T-cell (primary cell): ENCODE measurements around the gene FREM1. TPM values are rescaled to one million over a fixed set of nuclear protein-coding genes. Genes with fewer than 3 reads are reported as not detected.

Experiments
- ATAC-seq, 4 experiments: fragments of 200-7000 bp in 3 of 4; fragments of 150-1000 bp in 1 of 4; cut with Tn5 transposase; replicated peaks in 1 of 4; 1 replicate in 3 of 4; 2 replicates in 1 of 4; pipeline ENCODE4 v1.10.0; 2021; ENCODE audit warnings: moderate library complexity in 3 of 4, mild to moderate bottlenecking in 2 of 4, moderate number of reproducible peaks in 1 of 4
- CTCF ChIA-PET, 2 donors: fragments of 300-600 bp; sonication (Branson Sonifier 250); formaldehyde crosslinking; loops; one replicate each; lab custom pipeline; 2022; ENCODE audit warnings: antibody characterized with exemption in 2 of 2; lab: Charles Lee
- POLR2A ChIA-PET, 2 donors: fragments of 300-600 bp; sonication (Branson Sonifier 250); formaldehyde crosslinking; loops; one replicate each; lab custom pipeline; 2022; ENCODE audit warnings: antibody characterized with exemption in 2 of 2; lab: Charles Lee
- DNase-seq, 35 experiments: peaks; one replicate each; pipeline versions ENCODE4 v3.0.0 to v3.0.0-alpha.2; 2013 to 2023
- H3K27ac ChIP-seq: one replicate; pipeline ENCODE4 v1.5.1; 2013; ENCODE audit warnings: low read length
- H3K27me3 ChIP-seq, 2 experiments: replicated peaks in 1 of 2; 1 replicate in 1 of 2; 2 replicates in 1 of 2; pipeline versions ENCODE4 v1.6.1 to v1.7.0; 2013; ENCODE audit warnings: low read length in 1 of 2, mixed read lengths in 1 of 2; ENCODE audit not compliant: control insufficient read depth in 2 of 2, insufficient read depth in 2 of 2; ENCODE audit errors: extremely low read depth in 1 of 2
- H3K36me3 ChIP-seq, 2 donors: 1 replicate in 1 of 2; 2 replicates in 1 of 2; pipeline versions ENCODE4 v1.6.1 to v1.7.0; 2013; ENCODE audit warnings: low read length in 1 of 2; ENCODE audit not compliant: control insufficient read depth in 2 of 2, insufficient read depth in 1 of 2; ENCODE audit errors: extremely low read depth in 1 of 2
- H3K4me1 ChIP-seq, 2 experiments: 1 replicate in 1 of 2; 2 replicates in 1 of 2; pipeline versions ENCODE4 v1.6.1 to v1.7.0; 2013; ENCODE audit warnings: low read length in 2 of 2, mixed read lengths in 1 of 2; ENCODE audit not compliant: insufficient read depth in 2 of 2, control insufficient read depth in 1 of 2; ENCODE audit errors: extremely low read depth in 1 of 2
- H3K4me3 ChIP-seq, 2 donors: 1 replicate in 1 of 2; 2 replicates in 1 of 2; pipeline versions ENCODE4 v1.5.1 to v1.7.0; 2013; ENCODE audit warnings: mild to moderate bottlenecking in 2 of 2, low read length in 1 of 2, moderate library complexity in 1 of 2; ENCODE audit not compliant: control insufficient read depth in 1 of 2; ENCODE audit errors: extremely low read depth in 1 of 2
- H3K9me3 ChIP-seq: 2 replicates; pipeline ENCODE4 v1.7.0; 2013
- H3K27ac Mint-ChIP-seq, 2 donors: one replicate each; pipeline ENCODE4 v1.8.0; 2020 to 2021; ENCODE audit warnings: mild to moderate bottlenecking in 2 of 2, mixed read lengths in 2 of 2
- H3K27me3 Mint-ChIP-seq, 2 donors: one replicate each; pipeline ENCODE4 v1.8.0; 2021 to 2022; ENCODE audit warnings: mixed read lengths in 2 of 2
- H3K36me3 Mint-ChIP-seq: one replicate; pipeline ENCODE4 v1.8.0; 2021; ENCODE audit warnings: mixed read lengths
- H3K4me1 Mint-ChIP-seq, 3 donors: one replicate each; pipeline ENCODE4 v1.8.0; 2020 to 2022; ENCODE audit warnings: mixed read lengths in 3 of 3, mild to moderate bottlenecking in 1 of 3
- H3K4me3 Mint-ChIP-seq, 3 donors: one replicate each; pipeline ENCODE4 v1.8.0; 2020 to 2022; ENCODE audit warnings: mild to moderate bottlenecking in 3 of 3, mixed read lengths in 3 of 3, moderate library complexity in 3 of 3
- H3K9me3 Mint-ChIP-seq, 3 donors: one replicate each; pipeline ENCODE4 v1.8.0; 2020 to 2022; ENCODE audit warnings: mixed read lengths in 3 of 3
- WGBS: methylation state at CpG from one replicate; pipeline ENCODE4 v1.1.5; 2013; ENCODE audit warnings: missing lambda C conversion rate; ENCODE audit not compliant: insufficient coverage; 5-methylcytosine and 5-hydroxymethylcytosine counted together
- total RNA-seq, 35 experiments: library from RNA in 6 of 35; stranded (reverse) in 6 of 35; fragments of 120-200 nt in 1 of 35; gene quantifications; one replicate each; pipeline versions ENCODE4 v1.2.1 to v1.2.4 and lab custom pipeline; 2013 to 2026

The FREM1 gene
- total RNA-seq, 5 donors from 2014 or later (not counting 1 experiment from before 2014, with no cell fraction given), result 0.26 to 0.76 (median 0.39) TPM; not detected in 1

- Histone ChIP-seq H3K27me3 (no peaks in the 10 kb centered on the region), H3K4me3 (no peak overlapping the region), H3K27ac (no peak overlapping the region), H3K9me3 (no peaks in the 10 kb centered on the region), H3K36me3 (no peaks in the 10 kb centered on the region), H3K4me1 (no peaks in the 10 kb centered on the region)
- Mint-ChIP-seq H3K9me3 (no peaks in the 10 kb centered on the region), H3K27ac (no peak overlapping the region), H3K36me3 (no peaks in the 10 kb centered on the region), H3K27me3 (peaks cover 6 to 26% of the 10 kb centered on the region in 2 donors), H3K4me1 (no peaks in the 10 kb centered on the region), H3K4me3 (no peak overlapping the region)
- DNase-seq (no peak), ATAC-seq (no peak)
- POLR2A ChIA-PET, result interaction anchor here in 1 of 2 donors (0.6 kb wide), 1 partner anchor 707 kb away, joined by 4 read pairs; no protein-coding TSS in a partner anchor
- WGBS, result 89% methylated on average over 1 of the region's 2 CpGs
- CTCF ChIA-PET, result no interaction called here
Observed at GRCh38 chr9:14793389-14793788, 116.8 kb downstream of the FREM1 start.

GRCh38 chr9:14790628-14791027 is 119.6 kb downstream of the FREM1 start:
- no peak overlapping the region for H3K4me3 Mint-ChIP-seq
- ChIA-PET POLR2A (no interaction called here), CTCF (no interaction called here)
- H3K27me3 ChIP-seq, result no peaks in the 10 kb centered on the region
- H3K36me3 Mint-ChIP-seq, result no peaks in the 10 kb centered on the region
- no peaks in the 10 kb centered on the region for H3K4me1 Mint-ChIP-seq
- no peaks in the 10 kb centered on the region for H3K9me3 Mint-ChIP-seq
- H3K4me3 ChIP-seq, result no peak overlapping the region
- H3K9me3 ChIP-seq, result no peaks in the 10 kb centered on the region
- no peaks in the 10 kb centered on the region for H3K4me1 ChIP-seq
- DNase-seq (no peak), ATAC-seq (no peak)
- H3K27ac Mint-ChIP-seq, result no peak overlapping the region
- peaks cover 6 to 26% of the 10 kb centered on the region in 2 donors for H3K27me3 Mint-ChIP-seq
- WGBS, result 88% methylated on average over 2 of the region's 4 CpGs
- H3K36me3 ChIP-seq, result no peaks in the 10 kb centered on the region
- no peak overlapping the region for H3K27ac ChIP-seq

GRCh38 chr9:14788846-14789245 is 121.4 kb downstream of the FREM1 start:
- ATAC-seq (no peak), DNase-seq (no peak)
- no peaks in the 10 kb centered on the region for H3K27me3 ChIP-seq
- H3K27ac Mint-ChIP-seq, result no peak overlapping the region
- CTCF ChIA-PET, result no interaction called here
- H3K4me3 Mint-ChIP-seq, result no peak overlapping the region
- H3K36me3 ChIP-seq, result no peaks in the 10 kb centered on the region
- no peaks in the 10 kb centered on the region for H3K9me3 ChIP-seq
- no peaks in the 10 kb centered on the region for H3K9me3 Mint-ChIP-seq
- H3K27ac ChIP-seq, result no peak overlapping the region
- WGBS, result 54% methylated on average over 2 of the region's 5 CpGs
- H3K4me1 Mint-ChIP-seq, result no peaks in the 10 kb centered on the region
- peaks cover 3 to 17% of the 10 kb centered on the region in 2 donors for H3K27me3 Mint-ChIP-seq
- H3K36me3 Mint-ChIP-seq, result no peaks in the 10 kb centered on the region
- H3K4me1 ChIP-seq, result no peaks in the 10 kb centered on the region
- POLR2A ChIA-PET, result no interaction called here
- H3K4me3 ChIP-seq, result no peak overlapping the region

DNA sequence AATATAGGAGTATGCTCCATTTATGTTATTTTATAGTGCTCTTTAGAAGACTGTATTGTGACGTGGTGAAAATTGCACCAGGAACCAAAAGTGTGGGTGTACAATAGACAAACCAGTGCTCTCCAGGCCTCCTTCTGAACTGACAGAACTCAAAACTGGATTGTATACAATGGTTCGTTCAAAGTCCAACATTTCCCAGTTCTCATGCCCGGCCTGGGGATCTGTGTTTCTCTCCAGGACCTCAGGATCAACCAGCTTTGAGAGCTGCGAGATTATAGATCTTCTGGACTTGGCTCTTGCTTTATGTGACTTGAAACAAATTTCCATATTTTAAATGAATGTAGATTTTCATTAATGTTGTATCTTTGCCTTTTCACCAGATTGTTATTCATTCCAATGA is 126.9 kb downstream of the FREM1 start:
- Histone ChIP-seq H3K9me3 (no peaks in the 10 kb centered on the region), H3K4me3 (no peak overlapping the region), H3K4me1 (no peaks in the 10 kb centered on the region), H3K27me3 (peaks cover 0 to 2% of the 10 kb centered on the region in 2 experiments), H3K27ac (no peak overlapping the region), H3K36me3 (no peaks in the 10 kb centered on the region)
- no peaks in the 10 kb centered on the region for H3K36me3 Mint-ChIP-seq
- DNase-seq (no peak), ATAC-seq (no peak)
- no peaks in the 10 kb centered on the region for H3K4me1 Mint-ChIP-seq
- H3K27ac Mint-ChIP-seq, result no peak overlapping the region
- H3K27me3 Mint-ChIP-seq, result peaks cover 0 to 17% of the 10 kb centered on the region in 2 donors
- ChIA-PET CTCF (no interaction called here), POLR2A (no interaction called here)
- no peaks in the 10 kb centered on the region for H3K9me3 Mint-ChIP-seq
- no peak overlapping the region for H3K4me3 Mint-ChIP-seq
- WGBS, result 93% methylated on average over 2 of the region's 4 CpGs

DNA sequence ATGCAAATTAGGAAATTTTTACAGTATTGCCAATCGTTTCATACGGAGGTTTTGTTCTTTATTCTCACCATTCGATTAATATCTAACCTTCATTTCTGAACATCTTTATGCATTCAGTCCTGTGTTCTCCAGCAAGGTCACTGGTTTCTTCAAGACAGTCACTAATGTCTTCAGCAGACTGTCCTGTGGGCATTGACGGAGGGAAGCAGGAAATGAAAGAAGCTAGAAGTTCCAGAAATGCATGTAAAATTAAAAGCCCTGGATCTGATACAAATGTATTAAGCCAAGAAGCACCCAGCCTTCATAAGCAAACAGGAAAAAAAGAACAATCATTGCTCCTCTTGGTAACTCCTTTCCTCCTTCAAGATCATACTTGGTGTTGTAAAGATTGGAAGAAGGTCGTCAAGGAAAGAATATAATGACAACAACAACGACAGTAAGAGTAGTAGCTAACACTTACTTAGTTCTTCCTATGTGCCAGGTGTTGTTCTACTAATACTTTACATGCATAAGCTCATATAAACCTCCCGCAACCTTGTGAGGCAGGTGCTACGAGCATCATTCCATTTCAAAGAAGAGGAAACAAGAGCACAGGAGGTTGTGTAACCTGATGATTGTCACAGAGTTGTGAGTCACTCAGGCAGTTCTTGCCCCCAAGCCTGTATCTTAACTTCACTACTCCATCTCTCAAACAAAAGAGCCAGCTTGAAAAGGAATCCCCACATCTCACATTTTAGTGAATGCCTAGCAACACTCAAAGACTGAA is 127.8 kb downstream of the FREM1 start:
- no peak overlapping the region for H3K27ac ChIP-seq
- no peaks in the 10 kb centered on the region for H3K36me3 ChIP-seq
- H3K27me3 ChIP-seq, result peaks cover 0 to 5% of the 10 kb centered on the region in 2 experiments
- no peak overlapping the region for H3K4me3 ChIP-seq
- ATAC-seq, result no peak
- no peaks in the 10 kb centered on the region for H3K9me3 ChIP-seq
- POLR2A ChIA-PET, result no interaction called here
- no peaks in the 10 kb centered on the region for H3K4me1 ChIP-seq
- Mint-ChIP-seq H3K27ac (no peak overlapping the region), H3K4me1 (no peaks in the 10 kb centered on the region), H3K9me3 (no peaks in the 10 kb centered on the region), H3K36me3 (no peaks in the 10 kb centered on the region), H3K4me3 (no peak overlapping the region), H3K27me3 (peaks cover 0 to 17% of the 10 kb centered on the region in 2 donors)
- CTCF ChIA-PET, result no interaction called here
- no peak for DNase-seq
- 84% methylated on average over 3 of the region's 8 CpGs for WGBS

DNA sequence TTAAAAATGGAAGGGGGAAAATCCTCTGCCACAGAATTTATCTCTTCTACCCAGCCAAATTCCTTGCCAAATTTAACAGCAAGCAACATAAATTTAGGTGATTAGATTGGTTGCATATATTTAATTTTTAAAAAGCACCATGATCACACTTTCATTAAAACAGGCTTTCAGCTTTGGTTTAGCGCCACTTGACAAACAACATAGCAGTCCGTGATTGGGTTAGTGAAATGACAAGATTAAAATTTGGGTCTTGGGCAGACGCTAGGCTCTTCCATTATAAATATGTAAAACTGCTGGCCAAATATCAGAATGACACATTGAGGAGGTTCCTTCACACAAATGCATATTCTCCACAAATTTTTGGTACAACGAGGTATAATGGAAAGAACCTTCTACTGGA is 129.5 kb downstream of the FREM1 start:
- ATAC-seq (no peak), DNase-seq (no peak)
- no peaks in the 10 kb centered on the region for H3K9me3 Mint-ChIP-seq
- H3K4me1 ChIP-seq, result no peaks in the 10 kb centered on the region
- no peaks in the 10 kb centered on the region for H3K36me3 Mint-ChIP-seq
- no peaks in the 10 kb centered on the region for H3K36me3 ChIP-seq
- H3K27me3 ChIP-seq, result peaks cover 0 to 8% of the 10 kb centered on the region in 2 experiments
- no peak overlapping the region for H3K27ac ChIP-seq
- no peak overlapping the region for H3K27ac Mint-ChIP-seq
- H3K27me3 Mint-ChIP-seq, result peaks cover 5 to 21% of the 10 kb centered on the region in 2 donors
- POLR2A ChIA-PET, result no interaction called here
- WGBS, result 67% methylated on average over 1 of the region's 4 CpGs
- no peak overlapping the region for H3K4me3 ChIP-seq
- CTCF ChIA-PET, result interaction anchor here in 1 of 2 donors (1.1 kb wide), 1 partner anchor 11 kb away, joined by 3 read pairs; no protein-coding TSS in a partner anchor
- no peaks in the 10 kb centered on the region for H3K4me1 Mint-ChIP-seq
- no peaks in the 10 kb centered on the region for H3K9me3 ChIP-seq
- H3K4me3 Mint-ChIP-seq, result no peak overlapping the region
